HCT116 (cell line): ENCODE measurements around the gene OR2D3. TPM values are rescaled to one million over a fixed set of nuclear protein-coding genes. Genes with fewer than 3 reads are reported as not detected.

Experiments
- ATAC-seq: fragments of 200-7000 bp; cut with Tn5 transposase; 2 replicates; pipeline ENCODE4 v1.9.1; 2020; ENCODE audit warnings: mild to moderate bottlenecking, moderate library complexity
- BruUV-seq: library from RNA; stranded (reverse); fragments of 400-500 nt; replicated peaks from 2 replicates; lab custom pipeline; 2021; lab: Mats Ljungman, UMichigan
- CTCF ChIA-PET: fragments of 300-600 bp; sonication (Branson Sonifier 250); formaldehyde crosslinking; loops from one replicate; lab custom pipeline; 2021; ENCODE audit warnings: antibody characterized with exemption; lab: Charles Lee
- POLR2A ChIA-PET: fragments of 300-600, 350-600 bp; sonication (Branson Sonifier 250); formaldehyde crosslinking; loops from one replicate; lab custom pipeline; 2021; ENCODE audit warnings: antibody characterized with exemption; lab: Charles Lee
- RAD21 ChIA-PET, 2 experiments: fragments of 300-600 bp; sonication (Branson Sonifier 250); formaldehyde crosslinking; loops; one replicate each; lab custom pipeline; 2023; ENCODE audit warnings: low total read pairs in 2 of 2; ENCODE audit not compliant: uncharacterized antibody in 2 of 2, unreplicated experiment in 2 of 2, low non-redundant PET in 1 of 2; lab: Charles Lee
- DNase-seq: peaks from one replicate; pipeline ENCODE4 v3.0.0-alpha.2; 2010; ENCODE audit warnings: low read depth, low spot score
- H2AFZ ChIP-seq: fragments of 200-600 bp; shearing (Covaris generic), sonication (generic); 2 replicates; pipeline ENCODE4 v1.6.1; 2017; ENCODE audit warnings: low read depth, mixed run types, mixed read lengths, antibody characterized with exemption, low read length; ENCODE audit not compliant: poor library complexity, severe bottlenecking
- H3K27ac ChIP-seq: 2 replicates; pipeline ENCODE4 v1.5.1; 2012; ENCODE audit warnings: low read depth, low read length
- H3K27me3 ChIP-seq: fragments of 200-600 bp; sonication (generic); 2 replicates; pipeline ENCODE4 v1.6.1; 2016; ENCODE audit warnings: mixed run types, low read length, mixed read lengths; ENCODE audit not compliant: insufficient read depth
- H3K36me3 ChIP-seq, 2 experiments: fragments of 200-500 bp in 1 of 2; fragments of 200-600 bp in 1 of 2; sonication (Bioruptor generic) in 1 of 2; sonication (generic) in 1 of 2; 2 replicates each; pipeline versions ENCODE4 v1.5.1 to v1.6.1; 2014 to 2016; ENCODE audit warnings: low read length in 2 of 2, inconsistent platforms in 1 of 2, mixed read lengths in 1 of 2, mixed run types in 1 of 2; ENCODE audit not compliant: insufficient read depth in 2 of 2, control insufficient read depth in 1 of 2
- H3K4me1 ChIP-seq, 2 experiments: fragments of 200-600 bp in 1 of 2; sonication (generic) in 1 of 2; 2 replicates each; pipeline versions ENCODE4 v1.5.1 to v1.6.1; 2012 to 2017; ENCODE audit warnings: low read length in 2 of 2, inconsistent platforms in 1 of 2, mild to moderate bottlenecking in 1 of 2, mixed read lengths in 1 of 2, mixed run types in 1 of 2, moderate library complexity in 1 of 2; ENCODE audit not compliant: insufficient read depth in 2 of 2, control insufficient read depth in 1 of 2
- H3K4me2 ChIP-seq: fragments of 200-600 bp; sonication (generic); 2 replicates; pipeline ENCODE4 v1.6.1; 2017; ENCODE audit warnings: mixed run types, low read length, mixed read lengths
- H3K4me3 ChIP-seq, 2 experiments: fragments of 200-600 bp in 1 of 2; sonication (generic) in 1 of 2; replicated peaks in 1 of 2; 2 replicates each; pipeline ENCODE4 v1.5.1; 2011 to 2016; ENCODE audit warnings: low read length in 2 of 2, control low read depth in 1 of 2, low read depth in 1 of 2, mild to moderate bottlenecking in 1 of 2, mixed read lengths in 1 of 2, mixed run types in 1 of 2
- H3K79me2 ChIP-seq: fragments of 200-600 bp; sonication (generic); 2 replicates; pipeline ENCODE4 v1.6.1; 2017; ENCODE audit warnings: mild to moderate bottlenecking, mixed run types, low read length, moderate library complexity, mixed read lengths; ENCODE audit not compliant: insufficient read depth
- H3K9ac ChIP-seq: fragments of 200-600 bp; sonication (generic); 2 replicates; pipeline ENCODE4 v1.6.1; 2016; ENCODE audit warnings: low read length, mixed read lengths
- H3K9me2 ChIP-seq: fragments of 200-600 bp; sonication (generic), shearing (Covaris generic); 2 replicates; pipeline ENCODE4 v1.6.1; 2017; ENCODE audit warnings: mixed run types, mild to moderate bottlenecking, moderate library complexity; ENCODE audit not compliant: insufficient read depth
- H3K9me3 ChIP-seq, 2 experiments: fragments of 200-500 bp in 1 of 2; fragments of 200-600 bp in 1 of 2; sonication (Bioruptor generic) in 1 of 2; sonication (generic) in 1 of 2; 2 replicates each; pipeline ENCODE4 v1.6.1; 2014 to 2017; ENCODE audit warnings: low read length in 2 of 2, mixed read lengths in 2 of 2, inconsistent platforms in 1 of 2, low read depth in 1 of 2, mild to moderate bottlenecking in 1 of 2, mixed run types in 1 of 2, moderate library complexity in 1 of 2; ENCODE audit not compliant: control insufficient read depth in 1 of 2, insufficient read depth in 1 of 2
- H4K20me1 ChIP-seq: fragments of 200-600 bp; sonication (generic), shearing (Covaris generic); 2 replicates; pipeline ENCODE4 v1.6.1; 2017; ENCODE audit warnings: mixed run types, mild to moderate bottlenecking, moderate library complexity; ENCODE audit not compliant: insufficient read depth
- ATF3 ChIP-seq: IDR thresholded peaks from 2 replicates; pipeline ENCODE4 v1.6.1; 2012
- CBX3 ChIP-seq: IDR thresholded peaks from 2 replicates; pipeline ENCODE4 v1.6.1; 2012; ENCODE audit warnings: low read depth
- CEBPB ChIP-seq: IDR thresholded peaks from 2 replicates; pipeline ENCODE4 v1.6.1; 2012; ENCODE audit warnings: low read depth
- EGR1 ChIP-seq: IDR thresholded peaks from 2 replicates; pipeline ENCODE4 v1.6.1; 2012; ENCODE audit warnings: low read depth
- ELF1 ChIP-seq: IDR thresholded peaks from 2 replicates; pipeline ENCODE4 v1.6.1; 2012; ENCODE audit warnings: low read depth, borderline replicate concordance
- EZH2 ChIP-seq: fragments of 200-600 bp; sonication (generic); IDR thresholded peaks from 2 replicates; pipeline ENCODE4 v1.6.1; 2017; ENCODE audit warnings: antibody characterized with exemption, mixed run types
- EZH2phosphoT487 ChIP-seq: fragments of 200-600 bp; IDR thresholded peaks from 2 replicates; pipeline ENCODE4 v1.6.1; 2018; ENCODE audit warnings: antibody characterized with exemption, borderline replicate concordance
- FOSL1 ChIP-seq: IDR thresholded peaks from 2 replicates; pipeline ENCODE4 v1.6.1; 2012; ENCODE audit warnings: low read depth
- JUND ChIP-seq: IDR thresholded peaks from 2 replicates; pipeline ENCODE4 v1.6.1; 2012
- POLR2A ChIP-seq: IDR thresholded peaks from 2 replicates; pipeline ENCODE4 v1.7.0; 2011; ENCODE audit warnings: borderline replicate concordance; ENCODE audit not compliant: insufficient read depth, insufficient read length; ENCODE audit errors: extremely low read depth
- POLR2AphosphoS5 ChIP-seq: IDR thresholded peaks from 2 replicates; pipeline ENCODE4 v1.6.1; 2011; ENCODE audit warnings: mild to moderate bottlenecking, low read depth, low read length, moderate library complexity
- RAD21 ChIP-seq: IDR thresholded peaks from 2 replicates; pipeline ENCODE4 v1.6.1; 2012; ENCODE audit warnings: low read depth, mild to moderate bottlenecking
- SIN3A ChIP-seq: IDR thresholded peaks from 2 replicates; pipeline ENCODE4 v1.6.1; 2012; ENCODE audit warnings: low read depth
- TCF7L2 ChIP-seq: IDR thresholded peaks from 2 replicates; pipeline ENCODE4 v1.7.0; 2011; ENCODE audit warnings: borderline replicate concordance, inconsistent platforms; ENCODE audit not compliant: insufficient read depth, insufficient read length; ENCODE audit errors: extremely low read depth
- YY1 ChIP-seq: IDR thresholded peaks from 2 replicates; pipeline ENCODE4 v1.6.1; 2011; ENCODE audit warnings: low read length, low read depth, moderate library complexity, mild to moderate bottlenecking; ENCODE audit not compliant: insufficient replicate concordance; ENCODE audit errors: extremely low read depth
- ZBTB33 ChIP-seq: IDR thresholded peaks from 2 replicates; pipeline ENCODE4 v1.6.1; 2011; ENCODE audit warnings: mild to moderate bottlenecking, low read length, moderate library complexity; ENCODE audit not compliant: insufficient replicate concordance; ENCODE audit errors: extremely low read depth
- ZFX ChIP-seq: fragments of 450-650 bp; IDR thresholded peaks from 2 replicates; pipeline ENCODE4 v1.6.1; 2017
- intact Hi-C: fragments of 100-400 bp; cut with micrococcal nuclease; formaldehyde crosslinking; loops from 2 replicates; pipeline ENCODE4 v1.10.0; 2022
- total RNA-seq: library from RNA; stranded (reverse); gene quantifications from one replicate; pipeline ENCODE4 v1.2.1, GENCODE V29; 2021; ENCODE audit not compliant: unreplicated experiment
- TF ChIP-seq, protein P1 (sequence below): IDR thresholded peaks from 2 replicates; pipeline ENCODE4 v1.6.1; 2012; ENCODE audit warnings: low read depth
- TF ChIP-seq, protein P2 (sequence below), 3 experiments: fragments of 200-600 bp in 1 of 3; sonication (generic) in 1 of 3; IDR thresholded peaks in 2 of 3; conservative IDR thresholded peaks in 1 of 3; 2 replicates each; pipeline ENCODE4 v1.5.1; 2012 to 2017; ENCODE audit warnings: low read depth in 2 of 3, low read length in 2 of 3, antibody characterized with exemption in 1 of 3, borderline replicate concordance in 1 of 3, control low read depth in 1 of 3, mild to moderate bottlenecking in 1 of 3, mixed read lengths in 1 of 3, mixed run types in 1 of 3, moderate library complexity in 1 of 3; ENCODE audit not compliant: insufficient read depth in 1 of 3

OR2D3 gene
- total RNA-seq, 1 experiment from 2014 or later: not detected

- TF ChIP-seq EZH2phosphoT487 (no peak), ELF1 (no peak), EZH2 (no peak), SIN3A (no peak), ATF3 (no peak), RAD21 (no peak)
- TF ChIP-seq, protein P1, sequence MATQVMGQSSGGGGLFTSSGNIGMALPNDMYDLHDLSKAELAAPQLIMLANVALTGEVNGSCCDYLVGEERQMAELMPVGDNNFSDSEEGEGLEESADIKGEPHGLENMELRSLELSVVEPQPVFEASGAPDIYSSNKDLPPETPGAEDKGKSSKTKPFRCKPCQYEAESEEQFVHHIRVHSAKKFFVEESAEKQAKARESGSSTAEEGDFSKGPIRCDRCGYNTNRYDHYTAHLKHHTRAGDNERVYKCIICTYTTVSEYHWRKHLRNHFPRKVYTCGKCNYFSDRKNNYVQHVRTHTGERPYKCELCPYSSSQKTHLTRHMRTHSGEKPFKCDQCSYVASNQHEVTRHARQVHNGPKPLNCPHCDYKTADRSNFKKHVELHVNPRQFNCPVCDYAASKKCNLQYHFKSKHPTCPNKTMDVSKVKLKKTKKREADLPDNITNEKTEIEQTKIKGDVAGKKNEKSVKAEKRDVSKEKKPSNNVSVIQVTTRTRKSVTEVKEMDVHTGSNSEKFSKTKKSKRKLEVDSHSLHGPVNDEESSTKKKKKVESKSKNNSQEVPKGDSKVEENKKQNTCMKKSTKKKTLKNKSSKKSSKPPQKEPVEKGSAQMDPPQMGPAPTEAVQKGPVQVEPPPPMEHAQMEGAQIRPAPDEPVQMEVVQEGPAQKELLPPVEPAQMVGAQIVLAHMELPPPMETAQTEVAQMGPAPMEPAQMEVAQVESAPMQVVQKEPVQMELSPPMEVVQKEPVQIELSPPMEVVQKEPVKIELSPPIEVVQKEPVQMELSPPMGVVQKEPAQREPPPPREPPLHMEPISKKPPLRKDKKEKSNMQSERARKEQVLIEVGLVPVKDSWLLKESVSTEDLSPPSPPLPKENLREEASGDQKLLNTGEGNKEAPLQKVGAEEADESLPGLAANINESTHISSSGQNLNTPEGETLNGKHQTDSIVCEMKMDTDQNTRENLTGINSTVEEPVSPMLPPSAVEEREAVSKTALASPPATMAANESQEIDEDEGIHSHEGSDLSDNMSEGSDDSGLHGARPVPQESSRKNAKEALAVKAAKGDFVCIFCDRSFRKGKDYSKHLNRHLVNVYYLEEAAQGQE: no peak
Observed at GRCh38 chr11:6962141-6962540, 41.3 kb downstream of the OR2D3 start (continued).

- CTCF ChIA-PET: no interaction called here
Observed at GRCh38 chr11:6962673-6963072, 41.9 kb downstream of the OR2D3 start.

More at GRCh38 chr11:6962673-6963072, 41.9 kb downstream of the OR2D3 start:
- Histone ChIP-seq H3K9ac (no peak overlapping the region), H3K9me3 (no peaks in the 10 kb centered on the region), H4K20me1 (no peaks in the 10 kb centered on the region), H3K27me3 (no peaks in the 10 kb centered on the region), H3K4me1 (no peaks in the 10 kb centered on the region), H3K79me2 (no peaks in the 10 kb centered on the region), H2AFZ (no peak overlapping the region), H3K9me2 (no peaks in the 10 kb centered on the region), H3K36me3 (no peaks in the 10 kb centered on the region), H3K4me3 (no peak overlapping the region), H3K4me2 (no peak overlapping the region), H3K27ac (no peak overlapping the region)
- intact Hi-C loops: no loop called here
- ATAC-seq: no peak
- DNase-seq: no peak
- ChIA-PET RAD21 (no interaction called here), POLR2A (no interaction called here)
- no TSS peak for BruUV-seq
- no peak for TF ChIP-seq ZBTB33
- TF ChIP-seq YY1: no peak
- TF ChIP-seq SIN3A: no peak
- no peak for TF ChIP-seq CBX3
- TF ChIP-seq FOSL1: no peak
- TF ChIP-seq CEBPB: no peak
- no peak for TF ChIP-seq POLR2AphosphoS5
- TF ChIP-seq TCF7L2: no peak
- no peak for TF ChIP-seq JUND
- TF ChIP-seq RAD21: no peak
- no peak for TF ChIP-seq EZH2phosphoT487
- TF ChIP-seq POLR2A: no peak
- TF ChIP-seq, protein P2, sequence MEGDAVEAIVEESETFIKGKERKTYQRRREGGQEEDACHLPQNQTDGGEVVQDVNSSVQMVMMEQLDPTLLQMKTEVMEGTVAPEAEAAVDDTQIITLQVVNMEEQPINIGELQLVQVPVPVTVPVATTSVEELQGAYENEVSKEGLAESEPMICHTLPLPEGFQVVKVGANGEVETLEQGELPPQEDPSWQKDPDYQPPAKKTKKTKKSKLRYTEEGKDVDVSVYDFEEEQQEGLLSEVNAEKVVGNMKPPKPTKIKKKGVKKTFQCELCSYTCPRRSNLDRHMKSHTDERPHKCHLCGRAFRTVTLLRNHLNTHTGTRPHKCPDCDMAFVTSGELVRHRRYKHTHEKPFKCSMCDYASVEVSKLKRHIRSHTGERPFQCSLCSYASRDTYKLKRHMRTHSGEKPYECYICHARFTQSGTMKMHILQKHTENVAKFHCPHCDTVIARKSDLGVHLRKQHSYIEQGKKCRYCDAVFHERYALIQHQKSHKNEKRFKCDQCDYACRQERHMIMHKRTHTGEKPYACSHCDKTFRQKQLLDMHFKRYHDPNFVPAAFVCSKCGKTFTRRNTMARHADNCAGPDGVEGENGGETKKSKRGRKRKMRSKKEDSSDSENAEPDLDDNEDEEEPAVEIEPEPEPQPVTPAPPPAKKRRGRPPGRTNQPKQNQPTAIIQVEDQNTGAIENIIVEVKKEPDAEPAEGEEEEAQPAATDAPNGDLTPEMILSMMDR (IDR thresholded peaks at IDR 0.05 in 2 of 3, conservative IDR thresholded peaks at IDR 0.05 in 1 of 3; ENCODE audit: borderline replicate concordance in 1 of 3, insufficient read depth in 1 of 3, low read depth in 2 of 3, low read length in 2 of 3): no peak
- TF ChIP-seq ZFX: no peak
- TF ChIP-seq EZH2: no peak
- TF ChIP-seq ELF1: no peak
- TF ChIP-seq EGR1: no peak
